ENCODE data around the gene KCNN3. TPM values are rescaled to one million over a fixed set of nuclear protein-coding genes. Genes with fewer than 3 reads are reported as not detected.
A peak's percentile ranks its signal among the peaks of the same experiment; 100 is the strongest.

KCNN3 gene
- total RNA-seq, 5 donors from 2014 or later (not counting 1 experiment from before 2014, with no cell fraction given): 0.03 to 0.23 (median 0.18) TPM

DNA sequence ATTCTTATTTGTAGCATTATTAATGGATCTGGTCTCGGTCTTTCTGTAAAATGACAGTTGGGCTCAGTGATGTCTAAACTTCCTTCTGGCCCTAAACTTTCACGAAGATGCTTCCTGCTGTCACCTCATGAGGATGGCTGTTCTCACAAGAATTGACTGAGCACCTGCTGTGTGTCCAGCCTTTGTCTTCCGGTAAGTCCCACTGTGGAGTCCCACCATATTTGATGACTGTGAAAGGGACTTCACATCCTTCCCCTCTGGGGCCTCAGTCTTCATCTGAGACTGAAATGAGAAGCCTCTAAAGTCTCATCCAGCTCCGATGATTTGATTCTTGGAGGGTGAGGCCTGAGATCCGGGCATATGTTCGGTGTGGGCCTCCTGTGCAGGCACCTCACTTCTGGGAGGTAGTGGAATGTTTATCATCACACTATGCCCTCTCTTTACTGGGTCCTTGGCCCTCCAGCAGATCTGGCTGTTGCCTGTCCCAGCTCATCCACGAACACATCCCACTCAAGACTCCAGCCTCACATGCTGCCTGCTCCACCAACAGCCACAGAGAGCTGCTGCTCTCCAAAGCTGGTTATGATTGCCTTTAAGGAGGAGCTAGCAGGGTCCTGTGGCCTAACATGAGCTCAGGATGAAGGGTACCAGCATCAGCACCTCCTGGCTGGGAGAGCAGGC, 95.8 kb downstream of the KCNN3 start:
- no peaks in the 10 kb centered on the region for H3K27me3 Mint-ChIP-seq
- H3K9me3 Mint-ChIP-seq: no peaks in the 10 kb centered on the region
- H3K27me3 ChIP-seq (replicated peaks in 1 of 2; ENCODE audit: control insufficient read depth in 2 of 2, extremely low read depth in 1 of 2, insufficient read depth in 2 of 2, low read length in 1 of 2): peaks cover 0 to 15% of the 10 kb centered on the region in 2 experiments
- ATAC-seq (replicated peaks in 1 of 4): no peak
- ChIA-PET POLR2A (interaction anchor here in 1 of 2 donors (0.6 kb wide), 1 partner anchor 17 kb away, joined by 12 read pairs; no protein-coding TSS in a partner anchor), CTCF (no interaction called here)
- H3K4me1 Mint-ChIP-seq: peaks cover 0 to 6% (median 0%) of the 10 kb centered on the region in 3 donors
- no peak overlapping the region for H3K27ac ChIP-seq (ENCODE audit: low read length)
- no peak overlapping the region for H3K27ac Mint-ChIP-seq
- WGBS (ENCODE audit: insufficient coverage): 50% methylated on average over 1 of the region's 7 CpGs
- H3K36me3 Mint-ChIP-seq: no peaks in the 10 kb centered on the region
- H3K4me1 ChIP-seq (ENCODE audit: control insufficient read depth in 1 of 2, extremely low read depth in 1 of 2, insufficient read depth in 2 of 2, low read length in 2 of 2): no peaks in the 10 kb centered on the region
- no peaks in the 10 kb centered on the region for H3K9me3 ChIP-seq
- no peak for DNase-seq
- H3K36me3 ChIP-seq (ENCODE audit: control insufficient read depth in 2 of 2, extremely low read depth in 1 of 2, insufficient read depth in 1 of 2, low read length in 1 of 2): no peaks in the 10 kb centered on the region
- H3K4me3 ChIP-seq (ENCODE audit: control insufficient read depth in 1 of 2, extremely low read depth in 1 of 2, low read length in 1 of 2): no peak overlapping the region
- no peak overlapping the region for H3K4me3 Mint-ChIP-seq

DNA sequence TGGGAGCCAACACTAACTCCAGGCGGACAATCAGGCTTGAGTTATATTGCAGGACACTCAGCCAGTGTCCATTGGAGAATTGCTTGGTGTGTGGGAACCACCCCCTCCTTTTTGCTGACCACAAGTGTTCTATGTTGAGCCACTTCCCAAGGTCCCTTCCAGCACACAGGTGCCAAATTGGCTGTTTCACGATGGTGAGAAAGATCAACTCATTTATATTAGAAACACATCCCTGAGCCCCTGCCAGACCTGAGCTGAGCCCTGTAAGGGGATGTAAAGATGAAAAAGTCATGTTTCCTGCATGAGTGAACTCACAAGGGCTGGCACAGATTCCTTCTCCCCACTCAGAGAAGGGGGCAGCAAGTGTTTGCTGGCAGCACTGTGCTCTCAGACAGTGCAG, 96.5 kb downstream of the KCNN3 start:
- Mint-ChIP-seq H3K4me1 (peaks cover 0 to 6% (median 0%) of the 10 kb centered on the region in 3 donors), H3K27me3 (no peaks in the 10 kb centered on the region), H3K4me3 (no peak overlapping the region), H3K36me3 (no peaks in the 10 kb centered on the region), H3K9me3 (no peaks in the 10 kb centered on the region), H3K27ac (no peak overlapping the region)
- WGBS (ENCODE audit: insufficient coverage): 100% methylated on average over 1 of the region's 2 CpGs
- peaks cover 0 to 13% of the 10 kb centered on the region in 2 experiments for H3K27me3 ChIP-seq (replicated peaks in 1 of 2; ENCODE audit: control insufficient read depth in 2 of 2, extremely low read depth in 1 of 2, insufficient read depth in 2 of 2, low read length in 1 of 2)
- no peaks in the 10 kb centered on the region for H3K4me1 ChIP-seq (ENCODE audit: control insufficient read depth in 1 of 2, extremely low read depth in 1 of 2, insufficient read depth in 2 of 2, low read length in 2 of 2)
- ATAC-seq (replicated peaks in 1 of 4) (no peak), DNase-seq (no peak)
- ChIA-PET POLR2A (no interaction called here), CTCF (interaction anchor here in 1 of 2 donors (0.7 to 0.9 kb wide), 2 partner anchors 90 to 105 kb away, joined by 3 read pairs; no protein-coding TSS in a partner anchor)
- no peak overlapping the region for H3K27ac ChIP-seq (ENCODE audit: low read length)
- no peaks in the 10 kb centered on the region for H3K9me3 ChIP-seq
- H3K4me3 ChIP-seq (ENCODE audit: control insufficient read depth in 1 of 2, extremely low read depth in 1 of 2, low read length in 1 of 2): no peak overlapping the region
- H3K36me3 ChIP-seq (ENCODE audit: control insufficient read depth in 2 of 2, extremely low read depth in 1 of 2, insufficient read depth in 1 of 2, low read length in 1 of 2): no peaks in the 10 kb centered on the region

DNA sequence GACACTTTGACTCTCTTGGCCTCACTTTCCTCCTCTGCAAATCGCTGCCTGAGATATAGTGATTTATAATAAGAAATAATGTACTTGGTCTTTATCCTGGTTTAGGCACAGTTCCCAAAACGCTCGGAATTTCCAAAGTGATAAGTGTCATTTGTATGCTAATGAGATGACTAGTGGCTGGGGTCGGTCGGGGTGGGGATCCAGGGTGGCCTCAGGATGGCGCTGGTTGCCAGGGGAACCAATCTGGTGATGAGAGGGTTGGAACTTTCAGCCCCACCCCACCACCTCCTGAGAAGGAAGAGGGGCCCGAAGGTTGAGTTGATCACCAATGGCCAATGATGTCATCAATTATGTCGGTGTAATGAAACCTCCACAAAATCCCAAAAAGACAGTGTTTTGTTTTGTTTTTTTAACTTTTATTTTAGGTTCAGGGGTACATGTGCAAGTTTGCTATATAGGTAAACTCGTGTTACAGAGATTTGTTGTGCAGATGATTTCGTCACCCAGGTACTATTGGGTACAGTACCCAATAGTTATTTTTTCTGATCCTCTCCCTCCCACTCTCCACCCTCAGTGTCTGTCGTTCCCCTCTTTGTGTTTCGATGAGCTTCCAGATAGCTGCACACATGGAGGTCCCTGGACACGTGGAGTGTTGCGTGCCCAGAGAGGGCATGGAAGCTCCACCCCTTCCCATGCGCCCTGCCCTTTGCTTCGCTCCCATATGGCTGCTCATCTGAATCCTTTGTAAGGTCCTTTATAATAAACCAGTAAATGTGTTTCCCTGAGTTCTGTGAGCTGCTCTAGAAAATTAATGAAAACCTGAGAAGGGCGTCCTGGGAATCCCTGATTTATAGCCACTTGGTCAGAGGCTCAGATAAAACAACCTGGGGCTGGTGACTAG, 97.2 kb downstream of the KCNN3 start:
- no peak overlapping the region for H3K27ac ChIP-seq (ENCODE audit: low read length)
- H3K27me3 Mint-ChIP-seq: no peaks in the 10 kb centered on the region
- no peaks in the 10 kb centered on the region for H3K36me3 ChIP-seq (ENCODE audit: control insufficient read depth in 2 of 2, extremely low read depth in 1 of 2, insufficient read depth in 1 of 2, low read length in 1 of 2)
- CTCF ChIA-PET: interaction anchor here in 1 of 2 donors (0.7 to 0.9 kb wide), 2 partner anchors 91 to 106 kb away, joined by 3 read pairs; no protein-coding TSS in a partner anchor
- POLR2A ChIA-PET: no interaction called here
- H3K27me3 ChIP-seq (replicated peaks in 1 of 2; ENCODE audit: control insufficient read depth in 2 of 2, extremely low read depth in 1 of 2, insufficient read depth in 2 of 2, low read length in 1 of 2): peaks cover 0 to 13% of the 10 kb centered on the region in 2 experiments
- H3K4me3 Mint-ChIP-seq: no peak overlapping the region
- ATAC-seq (replicated peaks in 1 of 4): peak in 3 of 4 experiments; percentile 36 to 73 (median 52)
- H3K4me3 ChIP-seq (ENCODE audit: control insufficient read depth in 1 of 2, extremely low read depth in 1 of 2, low read length in 1 of 2): no peak overlapping the region
- no peak overlapping the region for H3K27ac Mint-ChIP-seq
- no peaks in the 10 kb centered on the region for H3K4me1 ChIP-seq (ENCODE audit: control insufficient read depth in 1 of 2, extremely low read depth in 1 of 2, insufficient read depth in 2 of 2, low read length in 2 of 2)
- H3K9me3 ChIP-seq: no peaks in the 10 kb centered on the region
- 93% methylated on average over 5 of the region's 17 CpGs for whole genome bisulfite sequencing (ENCODE audit: insufficient coverage)
- peaks cover 0 to 6% (median 0%) of the 10 kb centered on the region in 3 donors for H3K4me1 Mint-ChIP-seq
- peak in 17 of 35 experiments; percentile 10 to 51 (median 24) for DNase-seq
- H3K36me3 Mint-ChIP-seq: no peaks in the 10 kb centered on the region
- H3K9me3 Mint-ChIP-seq: no peaks in the 10 kb centered on the region

DNA sequence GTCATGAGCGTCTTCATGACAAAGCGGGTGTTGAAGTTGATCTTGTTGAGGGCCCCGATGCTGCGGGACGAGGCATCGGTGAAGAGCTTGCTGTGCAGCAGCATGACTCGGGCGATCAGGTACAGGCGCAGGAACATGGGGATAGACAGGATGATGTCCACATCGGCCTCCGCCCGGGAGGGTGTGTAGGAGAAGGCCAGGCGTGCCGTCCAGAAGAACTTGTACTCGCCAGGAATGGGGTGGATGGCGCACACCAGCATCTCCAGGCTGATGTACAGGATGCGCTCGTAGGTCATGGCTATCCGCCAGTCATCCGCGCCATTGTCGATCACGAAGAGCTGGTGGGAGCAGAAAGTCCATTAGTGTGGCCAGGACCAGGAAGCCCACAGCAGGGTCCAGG, 98.0 kb downstream of the KCNN3 start:
- Histone ChIP-seq H3K27ac (ENCODE audit: low read length) (no peak overlapping the region), H3K36me3 (ENCODE audit: control insufficient read depth in 2 of 2, extremely low read depth in 1 of 2, insufficient read depth in 1 of 2, low read length in 1 of 2) (no peaks in the 10 kb centered on the region), H3K9me3 (no peaks in the 10 kb centered on the region), H3K4me3 (ENCODE audit: control insufficient read depth in 1 of 2, extremely low read depth in 1 of 2, low read length in 1 of 2) (no peak overlapping the region), H3K4me1 (ENCODE audit: control insufficient read depth in 1 of 2, extremely low read depth in 1 of 2, insufficient read depth in 2 of 2, low read length in 2 of 2) (no peaks in the 10 kb centered on the region), H3K27me3 (replicated peaks in 1 of 2; ENCODE audit: control insufficient read depth in 2 of 2, extremely low read depth in 1 of 2, insufficient read depth in 2 of 2, low read length in 1 of 2) (peaks cover 0 to 11% of the 10 kb centered on the region in 2 experiments)
- H3K27me3 Mint-ChIP-seq: no peaks in the 10 kb centered on the region
- peaks cover 0 to 6% (median 0%) of the 10 kb centered on the region in 3 donors for H3K4me1 Mint-ChIP-seq
- H3K27ac Mint-ChIP-seq: no peak overlapping the region
- CTCF ChIA-PET: no interaction called here
- no peak for DNase-seq
- POLR2A ChIA-PET: no interaction called here
- no peaks in the 10 kb centered on the region for H3K9me3 Mint-ChIP-seq
- H3K36me3 Mint-ChIP-seq: no peaks in the 10 kb centered on the region
- 97% methylated on average over 23 of the region's 23 CpGs for WGBS (ENCODE audit: insufficient coverage)
- ATAC-seq (replicated peaks in 1 of 4): no peak
- no peak overlapping the region for H3K4me3 Mint-ChIP-seq

DNA sequence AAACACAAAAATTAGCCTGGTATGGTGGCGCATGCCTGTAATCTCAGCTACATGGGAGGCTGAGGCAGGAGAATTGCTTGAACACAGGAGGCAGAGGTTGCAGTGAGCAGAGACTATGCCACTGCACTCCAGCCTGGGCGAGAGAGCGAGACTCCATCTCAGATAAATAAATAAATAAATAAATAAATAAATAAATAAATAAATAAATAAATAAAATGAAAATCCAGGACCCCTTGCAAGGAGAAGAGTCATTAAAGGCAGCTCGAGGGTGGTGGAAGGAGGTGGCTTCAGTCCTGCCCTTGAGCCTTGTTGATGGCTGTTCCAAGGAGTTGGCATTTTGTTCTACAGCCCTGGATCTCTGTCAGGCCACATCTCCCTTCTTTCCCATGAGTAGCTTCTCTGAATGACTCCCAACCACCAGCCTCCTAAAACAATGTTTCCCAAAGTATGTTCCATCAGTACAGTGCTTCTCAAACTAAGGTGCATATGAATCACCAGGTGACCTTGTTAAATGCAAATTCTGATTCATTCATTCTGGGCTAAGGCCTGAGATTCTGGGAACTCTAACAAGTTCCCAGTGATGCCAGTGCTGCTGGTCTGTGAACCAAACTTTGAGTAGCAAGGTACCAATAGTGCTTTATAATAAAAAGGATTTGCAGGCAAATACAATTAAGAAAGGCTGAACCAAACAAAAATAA, 99.0 kb downstream of the KCNN3 start:
- Histone ChIP-seq H3K4me1 (ENCODE audit: control insufficient read depth in 1 of 2, extremely low read depth in 1 of 2, insufficient read depth in 2 of 2, low read length in 2 of 2) (no peaks in the 10 kb centered on the region), H3K9me3 (no peaks in the 10 kb centered on the region), H3K36me3 (ENCODE audit: control insufficient read depth in 2 of 2, extremely low read depth in 1 of 2, insufficient read depth in 1 of 2, low read length in 1 of 2) (no peaks in the 10 kb centered on the region), H3K27me3 (replicated peaks in 1 of 2; ENCODE audit: control insufficient read depth in 2 of 2, extremely low read depth in 1 of 2, insufficient read depth in 2 of 2, low read length in 1 of 2) (peaks cover 0 to 11% of the 10 kb centered on the region in 2 experiments), H3K4me3 (ENCODE audit: control insufficient read depth in 1 of 2, extremely low read depth in 1 of 2, low read length in 1 of 2) (no peak overlapping the region), H3K27ac (ENCODE audit: low read length) (no peak overlapping the region)
- H3K27me3 Mint-ChIP-seq: peaks cover 0 to under 1% of the 10 kb centered on the region in 2 donors
- peaks cover 0 to 6% (median 0%) of the 10 kb centered on the region in 3 donors for H3K4me1 Mint-ChIP-seq
- DNase-seq (no peak), ATAC-seq (replicated peaks in 1 of 4) (no peak)
- no peak overlapping the region for H3K27ac Mint-ChIP-seq
- CTCF ChIA-PET: interaction anchor here in 1 of 2 donors (1.0 kb wide), 1 partner anchor 20 kb away, joined by 4 read pairs; no protein-coding TSS in a partner anchor
- no peaks in the 10 kb centered on the region for H3K36me3 Mint-ChIP-seq
- H3K4me3 Mint-ChIP-seq: no peak overlapping the region
- WGBS (ENCODE audit: insufficient coverage): no CpG with 5 or more reads among the region's 4 CpGs
- H3K9me3 Mint-ChIP-seq: no peaks in the 10 kb centered on the region
- POLR2A ChIA-PET: interaction anchor here in 1 of 2 donors (0.6 kb wide), 1 partner anchor 549 kb away, joined by 3 read pairs; no protein-coding TSS in a partner anchor
